HepG2 (cell line): ENCODE measurements around the gene RPRD2. TPM values are rescaled to one million over a fixed set of nuclear protein-coding genes. Genes with fewer than 3 reads are reported as not detected.

Experiments
- ATAC-seq: fragments of 200-7000 bp; cut with Tn5 transposase; 3 replicates; pipeline ENCODE4 v1.9.1; 2020; ENCODE audit warnings: mild to moderate bottlenecking, moderate library complexity
- BruUV-seq: library from RNA; stranded (reverse); fragments of 400-500 nt; replicated peaks from 2 replicates; lab custom pipeline; 2021; lab: Mats Ljungman, UMichigan
- CTCF ChIA-PET: fragments of 300-600 bp; formaldehyde crosslinking; extraction: SDS; loops from one replicate; lab custom pipeline; 2021; ENCODE audit warnings: low total read pairs, inconsistent platforms, low intra/inter-chr PET ratio; lab: Yijun Ruan, JAX
- POLR2A ChIA-PET: fragments of 350-600 bp; sonication (Branson Sonifier 250); formaldehyde crosslinking; loops from one replicate; lab custom pipeline; 2020; ENCODE audit warnings: antibody characterized with exemption, inconsistent platforms; lab: Yijun Ruan, JAX
- DNase-seq: peaks from one replicate; pipeline ENCODE4 v3.0.0-alpha.2; 2015; ENCODE audit warnings: low spot score
- FAIRE-seq: peaks from 3 replicates; lab custom pipeline; 2011; peaks lifted over from hg19 to GRCh38; lab: Jason Lieb, UNC
- H2AFZ ChIP-seq: one replicate; pipeline ENCODE4 v1.6.1; 2011; ENCODE audit warnings: low read length, inconsistent platforms
- H3K27ac ChIP-seq: fragments of 300-600 bp; 3 replicates; pipeline ENCODE4 v1.8.0; 2011; ENCODE audit warnings: mixed run types, mild to moderate bottlenecking, mixed read lengths, low read length, inconsistent platforms; ENCODE audit not compliant: insufficient read depth; ENCODE audit errors: extremely low read length
- H3K27me3 ChIP-seq, 2 experiments: fragments of 200-600 bp in 1 of 2; 2 replicates in 1 of 2; 3 replicates in 1 of 2; pipeline versions ENCODE4 v1.6.0 to v1.8.0; 2011; ENCODE audit warnings: low read length in 2 of 2, mild to moderate bottlenecking in 2 of 2, moderate library complexity in 2 of 2, inconsistent platforms in 1 of 2; ENCODE audit not compliant: insufficient read depth in 2 of 2, control insufficient read depth in 1 of 2
- H3K36me3 ChIP-seq, 2 experiments: fragments of 200-600 bp in 1 of 2; replicated peaks in 1 of 2; 2 replicates in 1 of 2; 3 replicates in 1 of 2; pipeline versions ENCODE4 v1.5.1 to v1.8.0; 2011; ENCODE audit warnings: low read length in 2 of 2, inconsistent platforms in 1 of 2; ENCODE audit not compliant: insufficient read depth in 2 of 2, control insufficient read depth in 1 of 2
- H3K4me1 ChIP-seq: 2 replicates; pipeline ENCODE4 v1.5.1; 2012; ENCODE audit warnings: low read length, inconsistent platforms; ENCODE audit not compliant: insufficient read depth
- H3K4me2 ChIP-seq: 2 replicates; pipeline ENCODE4 v1.6.0; 2011; ENCODE audit warnings: low read depth, low read length, inconsistent platforms
- H3K4me3 ChIP-seq, 3 experiments: fragments of 200-600 bp in 1 of 3; sonication (generic), shearing (Covaris generic) in 1 of 3; replicated peaks in 1 of 3; 2 replicates each; pipeline ENCODE4 v1.5.1; 2011 to 2016; ENCODE audit warnings: low read length in 3 of 3, inconsistent platforms in 2 of 3, low read depth in 2 of 3, mild to moderate bottlenecking in 2 of 3, control low read depth in 1 of 3, mixed read lengths in 1 of 3; ENCODE audit not compliant: insufficient read depth in 1 of 3
- H3K79me2 ChIP-seq: one replicate; pipeline ENCODE4 v1.6.1; 2011; ENCODE audit warnings: low read length, inconsistent platforms; ENCODE audit not compliant: insufficient read depth
- H3K9ac ChIP-seq: 2 replicates; pipeline ENCODE4 v1.6.0; 2011; ENCODE audit warnings: mild to moderate bottlenecking, low read depth, low read length, inconsistent platforms; ENCODE audit not compliant: insufficient read depth
- H3K9me3 ChIP-seq: 2 replicates; pipeline ENCODE4 v1.5.1; 2012; ENCODE audit warnings: mild to moderate bottlenecking, low read length
- H4K20me1 ChIP-seq: 2 replicates; pipeline ENCODE4 v1.6.0; 2011; ENCODE audit warnings: inconsistent platforms, mild to moderate bottlenecking, low read length, moderate library complexity; ENCODE audit not compliant: insufficient read depth
- AKAP8 ChIP-seq: sonication (generic); formaldehyde crosslinking; IDR thresholded peaks from 2 replicates; pipeline ENCODE4 v1.5.1; 2020; ENCODE audit warnings: mild to moderate bottlenecking, missing genetic modification reagents
- CENPBD1 ChIP-seq: sonication (generic); formaldehyde crosslinking; IDR thresholded peaks from 2 replicates; pipeline ENCODE4 v1.8.0; 2022; ENCODE audit warnings: missing genetic modification reagents, low read depth, mild to moderate bottlenecking, borderline replicate concordance
- FUBP1 ChIP-seq: sonication (generic); formaldehyde crosslinking; IDR thresholded peaks from 2 replicates; pipeline ENCODE4 v1.5.1; 2020; ENCODE audit warnings: missing genetic modification reagents, mild to moderate bottlenecking, borderline replicate concordance
- LCORL ChIP-seq, 2 experiments: fragments of 450-650 bp in 1 of 2; sonication (generic) in 1 of 2; formaldehyde crosslinking in 1 of 2; IDR thresholded peaks; 2 replicates each; pipeline versions ENCODE4 v1.5.0 to v1.6.1; 2017 to 2020; ENCODE audit warnings: antibody characterized with exemption in 1 of 2, missing genetic modification reagents in 1 of 2
- ZNF337 ChIP-seq: sonication (generic); formaldehyde crosslinking; IDR thresholded peaks from 2 replicates; pipeline ENCODE4 v1.5.1; 2020; ENCODE audit warnings: missing genetic modification reagents, low read depth, mild to moderate bottlenecking, borderline replicate concordance
- WGBS: methylation state at CpG from one replicate; pipeline ENCODE4 v1.1.6; 2017; ENCODE audit warnings: low lambda C conversion rate; 5-methylcytosine and 5-hydroxymethylcytosine counted together
- in situ Hi-C: cut with HindIII; loops from 2 replicates; pipeline ENCODE4 v1.10.0; 2017; ENCODE audit warnings: low pct_unique_long_range_greater_than_20kb; ENCODE audit not compliant: extremely low pct_ligation_motif_present
- intact Hi-C: fragments of 100-400 bp; cut with micrococcal nuclease; formaldehyde crosslinking; loops from one replicate; pipeline ENCODE4 v1.10.0; 2022; ENCODE audit not compliant: unreplicated experiment
- polyA plus RNA-seq, 8 experiments: library from polyadenylated mRNA; depleted of rRNA in 3 of 8; stranded (reverse) in 7 of 8; unstranded in 1 of 8; fragments of >200 nt; fragmentation: Illumina TruSeq in 4 of 8; extraction: Trizol in 4 of 8; gene quantifications; 2 replicates each; pipeline versions ENCODE4 v1.2.1 to v1.2.3, GENCODE V29; 2011 to 2016; ENCODE audit warnings: low read depth in 4 of 8, missing spikeins in 1 of 8, mixed read lengths in 1 of 8; ENCODE audit not compliant: insufficient read depth in 1 of 8
- total RNA-seq, 5 experiments: library from RNA; depleted of rRNA; stranded (reverse); fragments of >200 nt; fragmentation: Illumina TruSeq; extraction: Trizol; gene quantifications; 2 replicates each; pipeline ENCODE4 v1.2.3, GENCODE V29; 2016; ENCODE audit warnings: low read depth in 1 of 5
- TF ChIP-seq, protein P1 (sequence below), 2 experiments: sonication (generic) in 1 of 2; formaldehyde crosslinking in 1 of 2; IDR thresholded peaks; 2 replicates each; pipeline versions ENCODE4 v1.6.1 to v1.9.0; 2014 to 2022; ENCODE audit warnings: antibody characterized with exemption in 1 of 2, borderline replicate concordance in 1 of 2, inconsistent platforms in 1 of 2, low read depth in 1 of 2, missing genetic modification reagents in 1 of 2

Gene RPRD2
- total and polyA plus RNA-seq, 2 of the 13 experiments (the other 11 are each of a cell fraction or from before 2014, with no cell fraction given), result 8.0 to 8.9 TPM

- H3K36me3 ChIP-seq, result peaks cover 18 to 55% of the 10 kb centered on the region in 2 experiments
- FAIRE-seq (no peak), DNase-seq (no peak), ATAC-seq (no peak)
- BruUV-seq, result no TSS peak
- no peak overlapping the region for H3K4me2 ChIP-seq
- CTCF ChIA-PET, result no interaction called here
- H4K20me1 ChIP-seq, result no peaks in the 10 kb centered on the region
- 93% methylated on average over 4 of the region's 4 CpGs for whole genome bisulfite sequencing
- H3K4me3 ChIP-seq, result no peak overlapping the region
- H3K79me2 ChIP-seq, result no peaks in the 10 kb centered on the region
- intact Hi-C loops (no loop called here), in situ Hi-C loops (no loop called here)
- no peak overlapping the region for H3K9ac ChIP-seq
- no peaks in the 10 kb centered on the region for H3K27me3 ChIP-seq
- TF ChIP-seq, protein P1, sequence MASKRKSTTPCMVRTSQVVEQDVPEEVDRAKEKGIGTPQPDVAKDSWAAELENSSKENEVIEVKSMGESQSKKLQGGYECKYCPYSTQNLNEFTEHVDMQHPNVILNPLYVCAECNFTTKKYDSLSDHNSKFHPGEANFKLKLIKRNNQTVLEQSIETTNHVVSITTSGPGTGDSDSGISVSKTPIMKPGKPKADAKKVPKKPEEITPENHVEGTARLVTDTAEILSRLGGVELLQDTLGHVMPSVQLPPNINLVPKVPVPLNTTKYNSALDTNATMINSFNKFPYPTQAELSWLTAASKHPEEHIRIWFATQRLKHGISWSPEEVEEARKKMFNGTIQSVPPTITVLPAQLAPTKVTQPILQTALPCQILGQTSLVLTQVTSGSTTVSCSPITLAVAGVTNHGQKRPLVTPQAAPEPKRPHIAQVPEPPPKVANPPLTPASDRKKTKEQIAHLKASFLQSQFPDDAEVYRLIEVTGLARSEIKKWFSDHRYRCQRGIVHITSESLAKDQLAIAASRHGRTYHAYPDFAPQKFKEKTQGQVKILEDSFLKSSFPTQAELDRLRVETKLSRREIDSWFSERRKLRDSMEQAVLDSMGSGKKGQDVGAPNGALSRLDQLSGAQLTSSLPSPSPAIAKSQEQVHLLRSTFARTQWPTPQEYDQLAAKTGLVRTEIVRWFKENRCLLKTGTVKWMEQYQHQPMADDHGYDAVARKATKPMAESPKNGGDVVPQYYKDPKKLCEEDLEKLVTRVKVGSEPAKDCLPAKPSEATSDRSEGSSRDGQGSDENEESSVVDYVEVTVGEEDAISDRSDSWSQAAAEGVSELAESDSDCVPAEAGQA (IDR thresholded peaks at IDR 0.05; ENCODE audit: low read depth), result no peak
- TF ChIP-seq, protein P1 (CRISPR knock-in tag; IDR thresholded peaks at IDR 0.05; ENCODE audit: borderline replicate concordance), result no peak
- no peak for TF ChIP-seq FUBP1 (CRISPR knock-in tag)
- no peak for TF ChIP-seq CENPBD1 (CRISPR knock-in tag)
- no peak for TF ChIP-seq AKAP8 (CRISPR knock-in tag)
- TF ChIP-seq LCORL (IDR thresholded peaks at IDR 0.05), result no peak
- TF ChIP-seq LCORL (CRISPR knock-in tag; IDR thresholded peaks at IDR 0.05), result no peak
- no peak for TF ChIP-seq ZNF337 (CRISPR knock-in tag)
- POLR2A ChIA-PET, result interaction anchor here (0.8 to 1.9 kb wide), 2 partner anchors 18 to 25 kb away, joined by 4 to 8 read pairs; partner anchors contain the start of genes PRPF3 and RPRD2
- no peak overlapping the region for H2AFZ ChIP-seq
- no peaks in the 10 kb centered on the region for H3K4me1 ChIP-seq
- H3K27ac ChIP-seq, result no peak overlapping the region
- no peaks in the 10 kb centered on the region for H3K9me3 ChIP-seq
These were observed 17.6 kb upstream of the RPRD2 start for GRCh38 chr1:150346316-150346715.
